ENCODE data around the gene KDM6A.

DNA sequence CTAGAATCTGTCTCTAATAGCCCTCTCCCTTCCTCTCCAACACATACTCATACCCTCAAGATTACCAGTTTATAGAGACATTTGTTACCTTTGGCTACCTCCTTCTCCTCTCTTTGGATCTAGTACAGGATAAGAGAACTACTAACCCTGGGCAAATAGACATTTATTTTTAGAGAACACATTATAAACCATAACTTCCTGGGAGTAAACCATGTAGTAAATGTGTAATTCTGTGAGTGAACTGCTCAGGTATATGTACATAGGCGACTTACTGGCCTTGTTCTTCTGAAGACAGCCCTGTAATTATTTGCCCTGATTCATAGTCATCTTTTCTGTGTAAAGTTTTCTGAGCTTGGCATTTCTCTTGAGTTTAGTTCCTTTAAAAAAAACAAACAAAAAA is 94.2 kb downstream of the KDM6A start:
- TF ChIP-seq, protein P1, sequence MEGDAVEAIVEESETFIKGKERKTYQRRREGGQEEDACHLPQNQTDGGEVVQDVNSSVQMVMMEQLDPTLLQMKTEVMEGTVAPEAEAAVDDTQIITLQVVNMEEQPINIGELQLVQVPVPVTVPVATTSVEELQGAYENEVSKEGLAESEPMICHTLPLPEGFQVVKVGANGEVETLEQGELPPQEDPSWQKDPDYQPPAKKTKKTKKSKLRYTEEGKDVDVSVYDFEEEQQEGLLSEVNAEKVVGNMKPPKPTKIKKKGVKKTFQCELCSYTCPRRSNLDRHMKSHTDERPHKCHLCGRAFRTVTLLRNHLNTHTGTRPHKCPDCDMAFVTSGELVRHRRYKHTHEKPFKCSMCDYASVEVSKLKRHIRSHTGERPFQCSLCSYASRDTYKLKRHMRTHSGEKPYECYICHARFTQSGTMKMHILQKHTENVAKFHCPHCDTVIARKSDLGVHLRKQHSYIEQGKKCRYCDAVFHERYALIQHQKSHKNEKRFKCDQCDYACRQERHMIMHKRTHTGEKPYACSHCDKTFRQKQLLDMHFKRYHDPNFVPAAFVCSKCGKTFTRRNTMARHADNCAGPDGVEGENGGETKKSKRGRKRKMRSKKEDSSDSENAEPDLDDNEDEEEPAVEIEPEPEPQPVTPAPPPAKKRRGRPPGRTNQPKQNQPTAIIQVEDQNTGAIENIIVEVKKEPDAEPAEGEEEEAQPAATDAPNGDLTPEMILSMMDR (IDR thresholded peaks at IDR 0.05): no peak
- no peak for TF ChIP-seq ZFX (IDR thresholded peaks at IDR 0.05; ENCODE audit: borderline replicate concordance)

Data from 22Rv1 (cell line).